A673 (cell line): ENCODE results near the gene LNPEP.

Source experiments
- EZH2 ChIP-seq: fragments of 200-600 bp; sonication (generic); IDR thresholded peaks from 2 replicates; pipeline ENCODE4 v1.6.1; 2017; ENCODE audit warnings: borderline replicate concordance, low read depth, mild to moderate bottlenecking, mixed read lengths, antibody characterized with exemption, low read length; ENCODE audit not compliant: poor library complexity, severe bottlenecking
- TF ChIP-seq, protein P1 (sequence below): fragments of 300-800, 200-600 bp; sonication (generic); conservative IDR thresholded peaks from 2 replicates; pipeline ENCODE4 v1.5.1; 2017; ENCODE audit warnings: low read depth, mild to moderate bottlenecking, antibody characterized with exemption, low read length, moderate library complexity, mixed read lengths

DNA sequence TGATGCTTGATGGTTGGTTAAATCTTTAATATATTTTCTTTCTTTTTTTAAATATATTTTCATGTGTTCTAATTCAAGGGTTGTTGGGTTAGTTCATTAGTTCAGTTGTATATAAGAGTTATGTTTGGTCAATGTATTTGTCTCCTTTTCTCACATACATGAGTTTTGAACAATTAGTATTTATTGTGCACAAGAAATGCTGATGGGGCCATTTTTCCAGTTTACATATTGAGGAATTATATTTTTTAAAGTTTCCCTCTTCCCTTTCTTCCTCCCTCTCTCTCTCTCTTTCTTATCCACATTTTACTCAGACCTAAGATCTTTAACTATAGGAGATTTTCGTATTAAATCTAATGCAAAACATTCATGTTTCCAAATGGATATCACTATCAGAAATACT, 74.0 kb downstream of the LNPEP start:
- TF ChIP-seq, protein P1, sequence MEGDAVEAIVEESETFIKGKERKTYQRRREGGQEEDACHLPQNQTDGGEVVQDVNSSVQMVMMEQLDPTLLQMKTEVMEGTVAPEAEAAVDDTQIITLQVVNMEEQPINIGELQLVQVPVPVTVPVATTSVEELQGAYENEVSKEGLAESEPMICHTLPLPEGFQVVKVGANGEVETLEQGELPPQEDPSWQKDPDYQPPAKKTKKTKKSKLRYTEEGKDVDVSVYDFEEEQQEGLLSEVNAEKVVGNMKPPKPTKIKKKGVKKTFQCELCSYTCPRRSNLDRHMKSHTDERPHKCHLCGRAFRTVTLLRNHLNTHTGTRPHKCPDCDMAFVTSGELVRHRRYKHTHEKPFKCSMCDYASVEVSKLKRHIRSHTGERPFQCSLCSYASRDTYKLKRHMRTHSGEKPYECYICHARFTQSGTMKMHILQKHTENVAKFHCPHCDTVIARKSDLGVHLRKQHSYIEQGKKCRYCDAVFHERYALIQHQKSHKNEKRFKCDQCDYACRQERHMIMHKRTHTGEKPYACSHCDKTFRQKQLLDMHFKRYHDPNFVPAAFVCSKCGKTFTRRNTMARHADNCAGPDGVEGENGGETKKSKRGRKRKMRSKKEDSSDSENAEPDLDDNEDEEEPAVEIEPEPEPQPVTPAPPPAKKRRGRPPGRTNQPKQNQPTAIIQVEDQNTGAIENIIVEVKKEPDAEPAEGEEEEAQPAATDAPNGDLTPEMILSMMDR, result no peak
- TF ChIP-seq EZH2, result no peak
